ENCODE results near the gene RRP8. TPM values are rescaled to one million over a fixed set of nuclear protein-coding genes. Genes with fewer than 3 reads are reported as not detected.

RRP8 gene
- total and polyA plus RNA-seq, 10 of the 15 experiments (the other 5 are each of a cell fraction or from before 2014, with no cell fraction given), result 4.7 to 51.2 (median 23.9) TPM

GRCh38 chr11:6579681-6580080 lies 23.7 kb downstream of the RRP8 start (continued):
- no peak for TF ChIP-seq ZNF592 (IDR thresholded peaks at IDR 0.05)
- TF ChIP-seq MEF2B (IDR thresholded peaks at IDR 0.05; ENCODE audit: partially characterized antibody, poor library complexity, severe bottlenecking), result no peak

GRCh38 chr11:6578134-6578533 lies 25.3 kb downstream of the RRP8 start:
- in situ Hi-C loops (cut with MboI) (no loop called here), intact Hi-C loops (cut with micrococcal nuclease; ENCODE audit: unreplicated experiment) (no loop called here)
- Histone ChIP-seq H3K4me3 (no peak overlapping the region), H3K27me3 (replicated peaks in 1 of 2; ENCODE audit: control insufficient read depth in 2 of 2, insufficient read depth in 2 of 2, low read length in 1 of 2) (no peaks in the 10 kb centered on the region), H4K20me1 (ENCODE audit: control insufficient read depth, insufficient read depth) (no peaks in the 10 kb centered on the region), H3K9ac (ENCODE audit: control insufficient read depth, insufficient read depth, low read length) (no peak overlapping the region), H3K9me3 (replicated peaks; ENCODE audit: control insufficient read depth, insufficient read depth, low read length) (no peaks in the 10 kb centered on the region), H3K36me3 (ENCODE audit: control insufficient read depth in 2 of 2, insufficient read depth in 2 of 2, low read length in 1 of 2) (peaks cover 4 to 5% of the 10 kb centered on the region in 2 experiments; a peak in 3 of 4 replicates), H3K4me2 (ENCODE audit: control insufficient read depth, insufficient read depth) (no peak overlapping the region), H2AFZ (ENCODE audit: control insufficient read depth, low read depth, low read length) (no peak overlapping the region), H3K79me2 (ENCODE audit: control insufficient read depth, insufficient read depth, low read length) (no peaks in the 10 kb centered on the region), H3K27ac (ENCODE audit: control insufficient read depth, insufficient read depth) (no peak overlapping the region), H3K4me1 (ENCODE audit: control insufficient read depth, insufficient read depth, low read length) (no peaks in the 10 kb centered on the region)
- CTCF ChIA-PET, result no interaction called here
- no TSS peak for BruUV-seq (replicated peaks)
- WGBS (ENCODE audit: insufficient coverage, insufficient replicate concordance, low lambda C conversion rate, missing lambda C conversion rate), result 94% methylated on average over 1 of the region's 1 CpG
- FAIRE-seq, result no peak
- RAD21 ChIA-PET (ENCODE audit: unreplicated experiment), result no interaction called here
- SMC1A ChIA-PET (ENCODE audit: uncharacterized antibody, unreplicated experiment), result interaction anchor here (0.7 to 1.5 kb wide), 3 partner anchors 9 to 52 kb away, joined by 3 to 5 read pairs (median 3); no protein-coding TSS in a partner anchor
- POLR2A ChIA-PET, result no interaction called here
- no peak for DNase-seq (ENCODE audit: low read depth, low spot score)
- peak; percentile 42; the same call in 1 of the 3 replicates for ATAC-seq
- no peak for TF ChIP-seq ZBTB11 (CRISPR knock-in tag; IDR thresholded peaks at IDR 0.05)
- TF ChIP-seq IKZF2 (IDR thresholded peaks at IDR 0.05), result no peak
- no peak for TF ChIP-seq RFX5 (IDR thresholded peaks at IDR 0.05; ENCODE audit: low read depth, low read length)
- TF ChIP-seq ATF2 (IDR thresholded peaks at IDR 0.05; ENCODE audit: low read length), result no peak
- no peak for TF ChIP-seq MXI1 (IDR thresholded peaks at IDR 0.05; ENCODE audit: low read depth, low read length)
- TF ChIP-seq CTCF (IDR thresholded peaks at IDR 0.05 in 2 of 3, conservative IDR thresholded peaks at IDR 0.05 in 1 of 3; ENCODE audit: control insufficient read depth in 2 of 3, extremely low read depth in 1 of 3, insufficient read depth in 1 of 3, low read depth in 3 of 3, low read length in 3 of 3), result no peak
- no peak for TF ChIP-seq TCF3 (IDR thresholded peaks at IDR 0.05; ENCODE audit: borderline replicate concordance, insufficient read depth, low read depth, low read length)
- no peak for TF ChIP-seq ZNF622 (IDR thresholded peaks at IDR 0.05)
- no peak for TF ChIP-seq ZSCAN29 (IDR thresholded peaks at IDR 0.05)
- no peak for TF ChIP-seq NRF1 (conservative IDR thresholded peaks at IDR 0.05; ENCODE audit: low read depth, low read length)

Data from GM12878 (cell line).